AG04449 (cell line): ENCODE data around the gene SDK1.

ENCODE experiments used
- CTCF ChIA-PET: fragments of 350-600 bp; formaldehyde crosslinking; extraction: SDS; loops from one replicate; lab custom pipeline; 2021; ENCODE audit warnings: antibody characterized with exemption; lab: Yijun Ruan, JAX
- POLR2A ChIA-PET: fragments of 400-600, 350-600 bp; formaldehyde crosslinking; extraction: SDS; loops from one replicate; lab custom pipeline; 2020; ENCODE audit warnings: antibody characterized with exemption, inconsistent platforms; lab: Yijun Ruan, JAX
- DNase-seq: peaks from one replicate; pipeline ENCODE4 v3.0.0-alpha.2; 2010; ENCODE audit warnings: low read depth, low spot score
- H3K4me3 ChIP-seq: 2 replicates; pipeline ENCODE4 v1.5.1; 2011; ENCODE audit warnings: low read depth, mild to moderate bottlenecking, control low read depth, low read length
- TF ChIP-seq, protein P1 (sequence below): IDR thresholded peaks from one replicate; pipeline ENCODE4 v1.5.1; 2011; ENCODE audit warnings: mild to moderate bottlenecking, moderate library complexity, low read length, control low read depth, inconsistent platforms; ENCODE audit not compliant: insufficient read depth; ENCODE audit errors: missing control alignments

SDK1 gene

DNA sequence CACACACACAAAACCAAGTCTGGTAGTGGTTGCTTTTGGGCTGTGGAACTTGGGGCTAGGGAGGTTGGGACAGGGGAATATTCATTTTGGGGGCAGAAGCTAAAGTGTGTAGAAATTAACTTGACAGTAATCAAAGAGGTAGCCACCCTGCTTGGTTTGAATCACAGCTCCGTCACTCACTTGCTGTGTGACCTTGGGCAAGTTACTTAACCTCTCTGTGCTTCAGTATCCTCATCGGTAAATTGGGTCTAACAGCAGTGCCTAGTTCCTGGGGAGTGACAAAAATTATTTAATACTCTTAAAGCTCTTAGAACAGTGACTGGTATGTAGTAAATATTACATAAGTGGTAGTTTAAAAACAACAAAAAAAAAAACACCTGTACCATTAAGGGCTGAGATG lies 489.8 kb downstream of the SDK1 start:
- TF ChIP-seq, protein P1, sequence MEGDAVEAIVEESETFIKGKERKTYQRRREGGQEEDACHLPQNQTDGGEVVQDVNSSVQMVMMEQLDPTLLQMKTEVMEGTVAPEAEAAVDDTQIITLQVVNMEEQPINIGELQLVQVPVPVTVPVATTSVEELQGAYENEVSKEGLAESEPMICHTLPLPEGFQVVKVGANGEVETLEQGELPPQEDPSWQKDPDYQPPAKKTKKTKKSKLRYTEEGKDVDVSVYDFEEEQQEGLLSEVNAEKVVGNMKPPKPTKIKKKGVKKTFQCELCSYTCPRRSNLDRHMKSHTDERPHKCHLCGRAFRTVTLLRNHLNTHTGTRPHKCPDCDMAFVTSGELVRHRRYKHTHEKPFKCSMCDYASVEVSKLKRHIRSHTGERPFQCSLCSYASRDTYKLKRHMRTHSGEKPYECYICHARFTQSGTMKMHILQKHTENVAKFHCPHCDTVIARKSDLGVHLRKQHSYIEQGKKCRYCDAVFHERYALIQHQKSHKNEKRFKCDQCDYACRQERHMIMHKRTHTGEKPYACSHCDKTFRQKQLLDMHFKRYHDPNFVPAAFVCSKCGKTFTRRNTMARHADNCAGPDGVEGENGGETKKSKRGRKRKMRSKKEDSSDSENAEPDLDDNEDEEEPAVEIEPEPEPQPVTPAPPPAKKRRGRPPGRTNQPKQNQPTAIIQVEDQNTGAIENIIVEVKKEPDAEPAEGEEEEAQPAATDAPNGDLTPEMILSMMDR: no peak
- no peak overlapping the region for H3K4me3 ChIP-seq
- DNase-seq: no peak
- CTCF ChIA-PET: no interaction called here
- POLR2A ChIA-PET: no interaction called here

DNA sequence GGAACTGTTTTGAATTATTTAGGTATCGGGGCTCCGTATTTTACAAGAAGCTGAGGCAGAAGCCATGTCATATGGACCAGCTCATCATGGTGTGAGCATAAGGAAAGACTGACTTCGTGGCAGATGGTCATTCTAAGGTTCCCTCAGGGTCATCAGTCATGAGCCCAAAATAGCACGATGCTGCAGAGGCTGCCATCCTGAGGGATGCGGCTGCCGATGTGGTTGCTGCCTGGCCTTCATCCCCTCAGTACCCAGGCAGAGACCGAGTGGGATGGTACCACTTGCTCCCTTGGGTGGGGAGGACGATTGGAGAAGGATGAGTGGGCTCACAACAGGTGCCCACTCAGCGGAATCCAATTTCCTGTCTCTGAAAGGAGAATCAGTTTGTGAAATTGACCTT lies 490.3 kb downstream of the SDK1 start:
- POLR2A ChIA-PET: no interaction called here
- TF ChIP-seq, protein P1: no peak
- H3K4me3 ChIP-seq: no peak overlapping the region
- CTCF ChIA-PET: no interaction called here
- no peak for DNase-seq

DNA sequence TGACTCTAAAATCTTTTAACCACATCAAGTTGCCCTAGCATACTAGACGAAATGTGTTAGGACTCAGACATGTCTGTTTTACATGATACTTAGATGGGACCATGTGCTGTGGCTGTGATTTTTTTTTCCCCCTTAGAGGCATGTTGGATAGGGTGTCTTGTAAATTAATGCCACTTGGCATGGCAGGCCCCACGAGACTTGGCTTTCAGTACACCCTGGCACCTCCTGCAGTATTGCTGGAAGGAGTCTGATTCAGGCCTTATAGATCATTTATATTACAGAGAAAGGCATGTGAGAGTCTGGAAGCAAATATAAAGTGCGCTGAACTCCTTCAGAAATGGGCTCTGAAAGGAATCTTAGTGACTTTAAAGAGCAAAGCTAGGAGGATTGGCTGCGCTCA lies 494.1 kb downstream of the SDK1 start:
- ChIA-PET CTCF (no interaction called here), POLR2A (no interaction called here)
- no peak for DNase-seq
- H3K4me3 ChIP-seq: no peak overlapping the region
- TF ChIP-seq, protein P1: no peak

DNA sequence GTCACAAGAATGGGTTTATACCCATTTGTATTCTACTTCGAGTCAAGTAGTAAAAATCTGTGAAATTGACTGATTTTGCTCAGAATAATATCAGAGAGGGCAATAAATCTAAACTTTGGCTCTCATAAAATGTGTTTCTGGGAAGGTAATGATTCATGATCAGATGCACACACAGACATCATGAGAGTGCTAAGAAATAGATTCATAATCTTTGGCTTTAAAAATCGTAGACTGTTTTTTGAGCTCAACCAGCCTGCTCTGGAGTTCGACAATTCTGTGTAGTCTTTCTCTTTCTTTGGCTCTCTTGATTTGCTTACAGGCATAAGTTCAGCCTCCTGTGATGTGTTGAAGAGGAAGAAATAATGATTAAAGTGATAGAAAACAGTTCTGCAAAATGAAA lies 494.7 kb downstream of the SDK1 start:
- POLR2A ChIA-PET: no interaction called here
- CTCF ChIA-PET: no interaction called here
- TF ChIP-seq, protein P1: no peak
- no peak overlapping the region for H3K4me3 ChIP-seq
- DNase-seq: no peak

DNA sequence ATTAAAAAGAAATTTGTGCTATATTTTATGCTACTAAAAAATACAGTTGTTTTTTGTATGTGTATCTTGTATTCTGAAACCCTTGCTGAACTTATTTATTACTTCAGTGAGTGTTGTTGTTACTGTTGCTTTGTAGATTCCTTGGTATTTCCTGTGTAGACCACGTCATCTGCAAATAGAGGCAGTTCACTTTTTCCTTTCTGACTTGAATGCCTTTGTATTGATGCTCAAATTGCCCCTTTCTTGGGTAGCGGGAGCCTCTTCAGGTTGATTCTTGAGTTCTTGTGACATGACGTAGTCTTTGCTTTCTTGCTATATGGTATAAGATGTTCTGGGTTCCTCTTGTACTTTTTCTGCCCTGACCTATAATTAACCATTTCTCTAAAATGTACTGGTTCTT lies 504.1 kb downstream of the SDK1 start:
- DNase-seq: no peak
- no peak overlapping the region for H3K4me3 ChIP-seq
- TF ChIP-seq, protein P1: no peak
- POLR2A ChIA-PET: no interaction called here
- CTCF ChIA-PET: no interaction called here

DNA sequence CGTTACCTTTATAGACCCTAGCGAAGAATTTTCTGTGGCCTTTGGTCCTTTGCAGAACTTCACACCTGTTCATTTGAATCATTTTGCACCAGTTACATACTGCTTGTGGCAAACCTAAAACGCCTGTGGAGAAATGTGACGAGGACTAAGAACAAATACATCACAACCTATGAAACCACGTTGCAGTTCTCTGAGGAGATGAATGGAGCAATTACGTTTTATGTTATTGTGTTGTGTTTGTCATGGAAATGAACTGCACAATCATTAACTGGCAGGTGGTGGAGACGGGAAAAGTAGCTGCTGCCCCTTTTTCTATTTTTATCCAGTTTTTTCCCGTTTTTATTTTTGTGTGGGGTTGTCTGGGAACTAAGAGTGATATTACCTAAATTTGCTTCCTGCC lies 505.5 kb downstream of the SDK1 start:
- ChIA-PET CTCF (no interaction called here), POLR2A (no interaction called here)
- no peak overlapping the region for H3K4me3 ChIP-seq
- TF ChIP-seq, protein P1: no peak
- no peak for DNase-seq
